ENCODE measurements around the gene ANKUB1.

The ANKUB1 gene

GRCh38 chr3:149726716-149727407 lies 65.5 kb downstream of the ANKUB1 start:
- H3K4me1 Mint-ChIP-seq: no peaks in the 10 kb centered on the region

GRCh38 chr3:149723781-149724180 lies 68.6 kb downstream of the ANKUB1 start:
- no peak overlapping the region for H3K27ac Mint-ChIP-seq

More at GRCh38 chr3:149726716-149727407, 65.5 kb downstream of the ANKUB1 start:
- Mint-ChIP-seq H3K9me3 (peaks cover 2% of the 10 kb centered on the region), H3K36me3 (no peaks in the 10 kb centered on the region), H3K4me3 (no peak overlapping the region), H3K27me3 (peaks cover 7% of the 10 kb centered on the region), H3K27ac (no peak overlapping the region)
- no peak for DNase-seq
- CTCF ChIA-PET: interaction anchor here (0.7 to 2.0 kb wide), 2 partner anchors 10 to 66 kb away, joined by 3 to 6 read pairs; no protein-coding TSS in a partner anchor

GRCh38 chr3:149720918-149721317 lies 71.4 kb downstream of the ANKUB1 start:
- H3K4me1 Mint-ChIP-seq: no peaks in the 10 kb centered on the region
- no peak overlapping the region for H3K4me3 Mint-ChIP-seq
- no peak overlapping the region for H3K27ac Mint-ChIP-seq
- CTCF ChIA-PET: interaction anchor here (1.2 kb wide), 1 partner anchor 50 kb away, joined by 4 read pairs; no protein-coding TSS in a partner anchor
- peaks cover 12% of the 10 kb centered on the region for H3K9me3 Mint-ChIP-seq
- H3K36me3 Mint-ChIP-seq: no peaks in the 10 kb centered on the region
- peaks cover 11% of the 10 kb centered on the region for H3K27me3 Mint-ChIP-seq
- no peak for DNase-seq

More at GRCh38 chr3:149723781-149724180, 68.6 kb downstream of the ANKUB1 start:
- no peak overlapping the region for H3K4me3 Mint-ChIP-seq
- no peaks in the 10 kb centered on the region for H3K4me1 Mint-ChIP-seq
- H3K36me3 Mint-ChIP-seq: no peaks in the 10 kb centered on the region
- H3K9me3 Mint-ChIP-seq: peaks cover 12% of the 10 kb centered on the region
- DNase-seq: no peak
- H3K27me3 Mint-ChIP-seq: peaks cover 11% of the 10 kb centered on the region
- CTCF ChIA-PET: no interaction called here

GRCh38 chr3:149717391-149718056 lies 74.8 kb downstream of the ANKUB1 start:
- H3K9me3 Mint-ChIP-seq: peaks cover 11% of the 10 kb centered on the region
- H3K36me3 Mint-ChIP-seq: no peaks in the 10 kb centered on the region
- CTCF ChIA-PET: interaction anchor here (0.6 to 3.4 kb wide), 23 partner anchors 8 to 598 kb away, joined by 3 to 25 read pairs (median 3); no protein-coding TSS in a partner anchor
- no peaks in the 10 kb centered on the region for H3K4me1 Mint-ChIP-seq
- no peak overlapping the region for H3K4me3 Mint-ChIP-seq
- DNase-seq: peak; percentile 45
- peaks cover 4% of the 10 kb centered on the region for H3K27me3 Mint-ChIP-seq
- no peak overlapping the region for H3K27ac Mint-ChIP-seq

GRCh38 chr3:149716984-149717383 lies 75.4 kb downstream of the ANKUB1 start:
- no peak overlapping the region for H3K4me3 Mint-ChIP-seq

GRCh38 chr3:149715247-149715646 lies 77.1 kb downstream of the ANKUB1 start:
- H3K4me1 Mint-ChIP-seq: no peaks in the 10 kb centered on the region
- H3K27me3 Mint-ChIP-seq: no peaks in the 10 kb centered on the region
- no peak overlapping the region for H3K4me3 Mint-ChIP-seq
- H3K9me3 Mint-ChIP-seq: no peaks in the 10 kb centered on the region
- H3K36me3 Mint-ChIP-seq: no peaks in the 10 kb centered on the region
- no peak for DNase-seq
- CTCF ChIA-PET: interaction anchor here (0.9 to 2.8 kb wide), 3 partner anchors 146 to 202 kb away, joined by 3 to 22 read pairs (median 5); no protein-coding TSS in a partner anchor
- H3K27ac Mint-ChIP-seq: no peak overlapping the region

More at GRCh38 chr3:149716984-149717383, 75.4 kb downstream of the ANKUB1 start:
- Mint-ChIP-seq H3K27ac (no peak overlapping the region), H3K4me1 (no peaks in the 10 kb centered on the region), H3K36me3 (no peaks in the 10 kb centered on the region), H3K9me3 (peaks cover 10% of the 10 kb centered on the region), H3K27me3 (peaks cover 4% of the 10 kb centered on the region)
- DNase-seq: no peak
- CTCF ChIA-PET: interaction anchor here (0.6 to 3.4 kb wide), 19 partner anchors 8 to 203 kb away, joined by 3 to 25 read pairs (median 4); no protein-coding TSS in a partner anchor

- H3K27me3 Mint-ChIP-seq: no peaks in the 10 kb centered on the region
- CTCF ChIA-PET: interaction anchor here (0.7 to 1.0 kb wide), 3 partner anchors 135 to 201 kb away, joined by 3 to 5 read pairs (median 3); no protein-coding TSS in a partner anchor
- no peak for DNase-seq
- no peak overlapping the region for H3K27ac Mint-ChIP-seq
- no peak overlapping the region for H3K4me3 Mint-ChIP-seq
- H3K36me3 Mint-ChIP-seq: no peaks in the 10 kb centered on the region
- H3K4me1 Mint-ChIP-seq: no peaks in the 10 kb centered on the region
- no peaks in the 10 kb centered on the region for H3K9me3 Mint-ChIP-seq
Observed at GRCh38 chr3:149713730-149714654, 78.4 kb downstream of the ANKUB1 start.
